LHCN-M2 (cell line): Measurements from ENCODE around the gene CGB5. TPM values are rescaled to one million over a fixed set of nuclear protein-coding genes. Genes with fewer than 3 reads are reported as not detected.
"Not testable (repeated sequence)": the region's sequence is repeated elsewhere in the genome, so short reads cannot be mapped to it uniquely, and the experiment has no call there.

Experiments used
- DNase-seq: peaks from one replicate; pipeline ENCODE4 v3.0.0-alpha.2; 2012; ENCODE audit warnings: low read depth
- polyA plus RNA-seq: library from polyadenylated mRNA; unstranded; fragments of >200 nt; gene quantifications from one replicate; pipeline ENCODE4 v1.2.1, GENCODE V29; 2012; ENCODE audit warnings: missing spikeins
- total RNA-seq: library from RNA; depleted of rRNA; stranded (reverse); fragments of >200 nt; gene quantifications from 2 replicates; pipeline ENCODE4 v1.2.3, GENCODE V29; 2014; rRNA removed

Gene CGB5
- 1.1 TPM in 1 of 2 replicates, not detected in the other for total RNA-seq
- 0.85 TPM for polyA plus RNA-seq

GRCh38 chr19:49043548-49043947, at the start of gene CGB5:
Gene CGB5, plus strand, starts transcription at chr19:49043848. Its CDS starts 362 bp downstream, at chr19:49044210.
- not testable (repeated sequence) for DNase-seq

GRCh38 chr19:48994035-48994386, 49.6 kb upstream of the CGB5 start:
- no peak for DNase-seq

GRCh38 chr19:48997972-48998371, 45.7 kb upstream of the CGB5 start:
- peak; percentile 71 for DNase-seq

DNA sequence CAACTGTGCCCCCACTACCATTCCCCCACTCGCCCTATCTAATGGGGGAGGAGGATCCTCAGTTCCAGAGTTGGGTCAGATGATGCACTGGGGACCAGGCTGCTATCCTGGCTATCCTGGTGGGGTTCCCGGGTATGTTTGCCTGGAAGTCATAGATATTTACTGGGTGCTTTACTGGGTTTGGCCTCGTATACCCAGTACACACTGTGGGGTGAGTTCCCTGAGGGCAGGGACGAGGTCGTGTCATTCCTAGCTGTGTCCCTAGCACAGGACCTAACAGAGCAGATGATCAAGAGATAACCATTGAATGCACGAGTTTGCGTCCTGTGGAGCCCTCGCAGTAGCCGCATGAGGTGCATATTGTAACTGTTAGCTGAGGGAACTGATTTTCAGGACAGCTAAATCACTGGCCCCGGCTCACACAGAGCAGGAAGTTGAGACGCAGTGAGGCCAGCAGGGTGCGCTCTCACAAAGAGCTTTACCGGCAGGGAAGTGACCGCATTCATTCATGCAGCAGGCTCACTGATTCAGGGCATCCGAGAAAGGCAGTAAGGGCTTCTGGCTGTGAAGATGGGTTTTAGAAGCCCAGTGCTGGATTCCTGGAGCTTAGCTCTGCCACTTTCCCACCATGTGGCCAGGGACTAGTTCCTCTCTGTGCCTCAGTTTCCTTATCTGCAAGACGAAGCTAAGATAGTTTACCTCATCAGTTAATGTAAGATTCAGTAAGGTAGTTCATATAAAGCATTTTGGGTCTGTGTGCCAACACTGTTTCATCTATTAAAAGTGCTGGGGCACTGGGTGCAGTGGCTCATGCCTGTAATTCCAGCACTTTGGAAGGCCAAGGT, 43.9 kb upstream of the CGB5 start:
- DNase-seq = peak; percentile 61

DNA sequence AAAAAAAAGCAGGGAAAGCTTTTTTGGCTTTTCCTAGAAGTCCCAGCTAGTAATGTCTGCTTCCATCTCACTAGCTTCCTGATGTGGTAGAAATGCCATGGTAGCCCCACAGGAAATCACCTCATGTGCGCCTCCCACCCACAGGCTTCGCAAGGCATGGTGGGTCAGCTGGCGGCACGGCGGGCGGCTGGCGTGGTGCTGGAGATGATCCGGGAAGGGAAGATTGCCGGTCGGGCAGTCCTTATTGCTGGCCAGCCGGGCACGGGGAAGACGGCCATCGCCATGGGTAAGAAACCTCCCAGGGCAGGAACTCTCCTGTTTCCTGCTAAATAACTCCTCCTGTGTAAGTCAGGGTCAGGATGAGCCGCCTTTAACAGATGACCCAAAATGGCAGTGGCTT, 39.5 kb upstream of the CGB5 start:
- DNase-seq = no peak

- DNase-seq = no peak
These were observed 38.6 kb upstream of the CGB5 start for GRCh38 chr19:49004964-49005614.

GRCh38 chr19:49006905-49007304, 36.7 kb upstream of the CGB5 start:
- no peak for DNase-seq

- DNase-seq = no peak
These were observed 33.8 kb upstream of the CGB5 start for GRCh38 chr19:49009828-49010227.

- DNase-seq = no peak
These were observed 33.2 kb upstream of the CGB5 start for GRCh38 chr19:49010453-49010852.

GRCh38 chr19:49011194-49011593, 32.5 kb upstream of the CGB5 start:
- DNase-seq = no peak

DNA sequence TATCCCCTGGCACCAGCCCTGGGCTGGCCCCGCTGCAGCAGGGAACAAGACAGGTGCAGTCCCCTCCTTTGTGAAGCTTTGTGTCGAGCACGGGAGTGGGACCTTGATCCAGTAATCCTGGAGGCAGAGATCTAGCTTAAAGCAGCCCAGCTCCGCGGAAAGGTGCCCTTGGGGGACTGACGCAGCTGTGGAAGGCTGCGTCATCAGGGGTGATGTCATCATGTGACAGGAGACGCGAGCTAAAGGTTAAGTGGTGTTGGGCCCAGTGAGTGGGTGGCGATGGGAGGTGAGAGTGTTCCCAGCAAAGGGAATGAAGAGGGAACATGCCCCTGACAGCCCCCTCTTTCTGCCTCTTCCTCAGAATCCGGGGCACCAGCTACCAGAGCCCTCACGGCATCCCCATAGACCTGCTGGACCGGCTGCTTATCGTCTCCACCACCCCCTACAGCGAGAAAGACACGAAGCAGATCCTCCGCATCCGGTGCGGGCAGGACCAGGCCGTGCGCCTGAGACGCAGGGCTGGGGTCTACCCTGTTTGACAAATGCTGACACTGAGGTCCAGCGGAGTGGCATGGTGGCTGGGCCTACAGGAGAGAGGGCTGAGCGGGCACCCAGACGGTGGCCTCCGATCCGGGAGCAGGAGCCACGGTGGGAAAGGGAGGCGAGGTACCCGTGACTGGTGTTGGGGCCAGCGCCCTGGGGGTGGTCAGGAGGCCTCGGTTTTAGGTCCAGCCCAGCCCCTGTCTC, 29.4 kb upstream of the CGB5 start:
- no peak for DNase-seq

GRCh38 chr19:49014870-49015255, 28.8 kb upstream of the CGB5 start:
- no peak for DNase-seq

GRCh38 chr19:49016067-49016839, 27.4 kb upstream of the CGB5 start:
- no peak for DNase-seq

DNA sequence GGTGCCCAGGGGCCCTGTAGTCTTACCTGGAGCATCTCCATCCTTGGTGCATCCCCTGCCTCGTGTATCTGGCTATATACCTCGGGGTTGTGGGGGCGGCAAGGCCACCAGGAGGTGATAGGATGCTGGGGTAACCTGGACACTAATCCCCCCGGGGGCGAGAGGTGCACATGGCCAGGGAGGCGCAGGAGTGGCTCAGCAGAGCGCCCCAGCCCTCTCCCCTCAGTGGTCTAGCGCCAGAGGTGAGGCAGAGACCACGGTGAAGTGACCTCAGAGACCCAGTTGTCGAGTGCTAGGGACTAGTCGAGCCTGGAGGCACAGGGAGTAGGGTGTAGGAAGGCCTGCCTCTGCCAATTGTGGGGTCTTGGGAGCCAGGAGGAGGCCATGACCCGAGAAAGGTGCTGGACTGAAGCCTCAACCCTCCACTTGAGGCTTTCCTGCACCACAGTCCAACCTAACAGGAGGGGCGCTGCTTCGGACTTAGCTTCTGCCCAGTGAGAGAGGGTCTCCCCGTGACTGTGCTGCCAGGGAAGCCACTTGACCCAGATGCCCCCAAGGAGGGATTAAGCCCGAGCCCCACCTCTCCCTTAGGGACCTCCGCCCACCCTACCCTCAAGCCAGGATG, 26.5 kb upstream of the CGB5 start, which contains the start of gene LHB:
TSS of gene LHB (minus strand) at position 51 of the 625 bp plus-strand sequence. CDS start at position 41, 10 bp downstream.
- DNase-seq = no peak

GRCh38 chr19:49017666-49018351, 25.8 kb upstream of the CGB5 start:
- DNase-seq = peak; percentile 60

DNA sequence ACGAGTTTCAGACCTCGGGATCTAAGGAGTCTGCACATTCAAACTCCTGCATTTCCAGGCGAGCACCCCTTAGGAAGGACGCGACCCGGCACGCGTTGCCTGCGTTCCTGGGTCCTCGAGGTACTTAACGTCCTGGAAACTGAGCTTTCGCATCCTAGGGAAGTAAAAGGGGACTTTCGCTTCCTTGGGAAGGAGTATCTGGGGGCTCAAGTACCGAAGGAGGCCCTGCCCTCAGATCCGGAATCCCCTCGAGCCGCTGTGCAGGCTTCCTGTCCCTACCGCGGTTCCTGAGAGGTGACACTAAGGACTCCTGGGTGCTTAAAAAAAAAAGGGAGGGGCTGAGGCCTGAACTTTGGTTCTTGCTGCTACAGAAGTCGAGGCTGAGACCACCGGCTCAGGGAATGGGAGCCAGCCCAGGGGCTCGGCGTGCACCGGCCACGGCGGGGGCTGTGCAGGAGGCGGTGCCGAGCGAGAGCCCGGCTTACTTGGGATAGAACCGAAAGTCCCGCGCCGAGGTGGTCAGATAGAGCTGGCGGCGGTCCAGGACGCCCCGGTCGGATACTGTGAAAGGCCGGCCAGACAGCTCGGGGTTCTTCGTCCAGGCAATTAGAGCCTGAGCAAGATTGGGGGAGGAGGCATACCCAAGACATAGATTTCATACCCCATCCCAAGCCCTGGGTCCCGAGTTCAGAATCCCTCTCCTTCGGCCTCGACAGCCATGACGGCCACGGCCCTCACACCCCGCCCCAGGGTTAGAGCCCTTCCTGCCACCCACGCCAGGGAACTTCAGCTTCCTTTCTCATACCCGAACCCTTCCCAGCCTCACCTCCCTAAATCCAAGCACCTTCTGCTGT, 25.0 kb upstream of the CGB5 start:
- not testable (repeated sequence) for DNase-seq

GRCh38 chr19:49019242-49019932, 24.3 kb upstream of the CGB5 start:
- no peak for DNase-seq

DNA sequence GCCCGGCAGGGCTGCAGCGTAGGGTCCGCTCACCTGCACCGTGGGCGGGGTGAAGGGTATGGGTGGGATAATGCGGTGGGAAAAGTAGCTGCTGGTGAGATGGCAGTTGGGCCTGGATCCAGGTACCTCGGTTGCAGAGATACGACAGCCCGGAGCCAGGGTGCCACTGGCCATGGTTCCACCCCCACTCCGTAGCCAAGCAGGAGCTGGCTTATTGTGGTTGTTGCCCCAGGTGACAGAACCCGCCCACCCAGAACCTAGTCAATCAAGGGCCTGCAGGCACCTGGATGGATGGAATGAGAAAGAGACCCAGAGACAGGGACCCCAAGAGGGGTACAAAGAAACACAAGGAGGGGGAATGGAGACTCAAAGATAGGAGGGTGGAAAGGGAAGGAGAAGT, 23.3 kb upstream of the CGB5 start:
- no peak for DNase-seq
